Upper lobe of right lung (tissue), 1 donor: ENCODE measurements around the gene PKIG. TPM values are rescaled to one million over a fixed set of nuclear protein-coding genes. Genes with fewer than 3 reads are reported as not detected.
A peak's percentile ranks its signal among the peaks of the same experiment; 100 is the strongest.

Source experiments
- ATAC-seq: fragments of 200-7000 bp; cut with Tn5 transposase; one replicate; pipeline ENCODE4 v1.9.1; 2020; ENCODE audit warnings: mild to moderate bottlenecking, moderate library complexity
- DNase-seq: peaks from one replicate; pipeline ENCODE4 v3.0.0-alpha.2; 2020
- H3K27ac ChIP-seq: fragments of 200-600 bp; one replicate; pipeline ENCODE4 v1.8.0; 2022
- H3K27me3 ChIP-seq: fragments of 200-600 bp; one replicate; pipeline ENCODE4 v1.8.0; 2022; ENCODE audit warnings: mild to moderate bottlenecking
- H3K36me3 ChIP-seq: fragments of 200-600 bp; one replicate; pipeline ENCODE4 v1.8.0; 2022
- H3K4me1 ChIP-seq: fragments of 200-600 bp; one replicate; pipeline ENCODE4 v1.8.0; 2022
- H3K4me3 ChIP-seq: fragments of 200-600 bp; one replicate; pipeline ENCODE4 v1.8.0; 2022; ENCODE audit warnings: mild to moderate bottlenecking
- H3K9me3 ChIP-seq: fragments of 200-600 bp; one replicate; pipeline ENCODE4 v1.8.0; 2022
- CTCF ChIP-seq: fragments of 200-600 bp; IDR thresholded peaks from one replicate; pipeline ENCODE4 v1.8.0; 2022; ENCODE audit warnings: antibody characterized with exemption
- intact Hi-C: fragments of 100-400 bp; cut with DNase I; formaldehyde crosslinking; loops from one replicate; pipeline ENCODE4 v1.11.0; 2022
- total RNA-seq: library from RNA; stranded (reverse); fragmentation: NEBNext Ultra II Directional; extraction: Animal tissue kit (Norgen Biotek cat#: 25700); gene quantifications from one replicate; pipeline ENCODE4 v1.2.1, GENCODE V29; 2021
- donor health status: DM: no; HTN: yes; CAD: no; lungs with severe emphysema.

The PKIG gene
- total RNA-seq, 1 donor from 2014 or later, result 88.8 TPM

GRCh38 chr20:44549123-44549522 is 33.3 kb upstream of the PKIG start:
- ATAC-seq (no peak), DNase-seq (no peak)
- Histone ChIP-seq H3K27ac (peak overlapping the region; percentile 61), H3K4me3 (peak overlapping the region; percentile 9), H3K9me3 (no peaks in the 10 kb centered on the region), H3K27me3 (no peaks in the 10 kb centered on the region), H3K36me3 (no peaks in the 10 kb centered on the region), H3K4me1 (peaks cover 29% of the 10 kb centered on the region)
- TF ChIP-seq CTCF, result no peak
- intact Hi-C loops, result no loop called here

DNA sequence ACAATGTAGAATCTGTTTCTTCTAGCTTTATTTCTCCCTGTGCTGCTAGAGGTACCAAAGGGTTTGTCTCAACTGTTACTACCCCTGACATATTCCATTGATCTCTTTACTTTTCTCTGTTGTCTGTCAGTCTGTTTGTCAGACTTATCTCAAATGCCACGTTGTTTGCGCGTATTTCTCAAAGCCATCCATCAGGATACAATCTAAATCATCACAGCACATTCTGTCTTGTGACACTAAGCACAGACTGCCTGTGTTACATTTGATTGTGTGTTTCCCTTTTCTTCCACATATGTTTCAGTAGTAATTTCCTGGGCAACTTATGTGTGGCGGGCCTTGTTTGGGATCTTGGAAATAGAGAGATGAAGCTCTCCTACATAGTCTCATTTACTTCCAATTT is 30.3 kb upstream of the PKIG start:
- Histone ChIP-seq H3K4me3 (no peak overlapping the region), H3K27me3 (no peaks in the 10 kb centered on the region), H3K9me3 (no peaks in the 10 kb centered on the region), H3K27ac (no peak overlapping the region), H3K36me3 (no peaks in the 10 kb centered on the region), H3K4me1 (peaks cover 28% of the 10 kb centered on the region)
- no peak for TF ChIP-seq CTCF
- ATAC-seq, result no peak
- DNase-seq, result no peak
- intact Hi-C loops, result no loop called here

GRCh38 chr20:44552568-44552949 is 29.8 kb upstream of the PKIG start:
- H3K27ac ChIP-seq, result peak overlapping the region; percentile 65
- TF ChIP-seq CTCF, result no peak
- peaks cover 28% of the 10 kb centered on the region for H3K4me1 ChIP-seq
- intact Hi-C loops, result no loop called here
- H3K9me3 ChIP-seq, result no peaks in the 10 kb centered on the region
- H3K27me3 ChIP-seq, result no peaks in the 10 kb centered on the region
- DNase-seq (no peak), ATAC-seq (no peak)
- H3K4me3 ChIP-seq, result no peak overlapping the region
- H3K36me3 ChIP-seq, result no peaks in the 10 kb centered on the region

- TF ChIP-seq CTCF, result no peak
- H3K4me1 ChIP-seq, result peaks cover 22% of the 10 kb centered on the region
- H3K9me3 ChIP-seq, result no peaks in the 10 kb centered on the region
- peak overlapping the region; percentile 65 for H3K27ac ChIP-seq
- no peaks in the 10 kb centered on the region for H3K36me3 ChIP-seq
- no peak overlapping the region for H3K4me3 ChIP-seq
- ATAC-seq, result peak; percentile 86
- DNase-seq, result no peak
- intact Hi-C loops, result no loop called here
- no peaks in the 10 kb centered on the region for H3K27me3 ChIP-seq
These were observed 29.1 kb upstream of the PKIG start for GRCh38 chr20:44552950-44553908.

- Histone ChIP-seq H3K9me3 (no peaks in the 10 kb centered on the region), H3K36me3 (no peaks in the 10 kb centered on the region), H3K4me3 (no peak overlapping the region), H3K27me3 (no peaks in the 10 kb centered on the region), H3K27ac (no peak overlapping the region), H3K4me1 (no peaks in the 10 kb centered on the region)
- ATAC-seq (no peak), DNase-seq (no peak)
- intact Hi-C loops, result no loop called here
- no peak for TF ChIP-seq CTCF
These were observed 23.1 kb upstream of the PKIG start for GRCh38 chr20:44559302-44559701.
